IgD-negative memory B cell (primary cell): Measurements from ENCODE around the gene FITM2. TPM values are rescaled to one million over a fixed set of nuclear protein-coding genes. Genes with fewer than 3 reads are reported as not detected.
A peak's percentile ranks its signal among the peaks of the same experiment; 100 is the strongest.
"Not testable (repeated sequence)": the region's sequence is repeated elsewhere in the genome, so short reads cannot be mapped to it uniquely, and the experiment has no call there.

Source experiments
- H3K27ac Mint-ChIP-seq, 3 donors: one replicate each; pipeline ENCODE4 v1.8.0; 2020 to 2022; ENCODE audit warnings: mild to moderate bottlenecking in 3 of 3, mixed read lengths in 3 of 3, moderate library complexity in 1 of 3
- H3K27me3 Mint-ChIP-seq: one replicate; pipeline ENCODE4 v1.8.0; 2021; ENCODE audit warnings: mixed read lengths
- H3K36me3 Mint-ChIP-seq: one replicate; pipeline ENCODE4 v1.8.0; 2020; ENCODE audit warnings: mild to moderate bottlenecking, mixed read lengths
- H3K4me1 Mint-ChIP-seq, 3 donors: one replicate each; pipeline ENCODE4 v1.8.0; 2020 to 2022; ENCODE audit warnings: mixed read lengths in 3 of 3, mild to moderate bottlenecking in 1 of 3
- H3K4me3 Mint-ChIP-seq, 4 donors: one replicate each; pipeline ENCODE4 v1.8.0; 2020 to 2022; ENCODE audit warnings: mild to moderate bottlenecking in 4 of 4, mixed read lengths in 4 of 4, moderate library complexity in 3 of 4
- H3K9me3 Mint-ChIP-seq, 3 donors: one replicate each; pipeline ENCODE4 v1.8.0; 2020 to 2021; ENCODE audit warnings: mixed read lengths in 3 of 3, mild to moderate bottlenecking in 1 of 3
- polyA plus RNA-seq: library from polyadenylated mRNA; unstranded; fragments of 300-500 nt; fragmentation: Illumina TruSeq; gene quantifications from one replicate; pipeline ENCODE4 v1.2.3, GENCODE V29; 2021

The FITM2 gene
- 0.76 TPM for polyA plus RNA-seq

- Mint-ChIP-seq H3K36me3 (peaks cover 3% of the 10 kb centered on the region), H3K4me1 (peaks cover 14 to 18% (median 16%) of the 10 kb centered on the region in 3 donors), H3K27me3 (no peaks in the 10 kb centered on the region), H3K4me3 (peak within 1 kb of the TSS; percentile 92 to 98 (median 96)), H3K27ac (peak within 1 kb of the TSS; percentile 97 to 99 (median 98)), H3K9me3 (no peaks in the 10 kb centered on the region)
Measured at GRCh38 chr20:44310664-44311639, at the start of gene FITM2. Gene FITM2 (minus strand): TSS chr20:44311202. CDS start chr20:44311148, 54 bp downstream.

GRCh38 chr20:44360221-44360620 is 49.2 kb upstream of the FITM2 start:
- H3K36me3 Mint-ChIP-seq, result no peaks in the 10 kb centered on the region

GRCh38 chr20:44358776-44359175 is 47.8 kb upstream of the FITM2 start:
- H3K4me3 Mint-ChIP-seq, result no peak overlapping the region
- H3K27ac Mint-ChIP-seq, result no peak overlapping the region
- H3K9me3 Mint-ChIP-seq, result no peaks in the 10 kb centered on the region
- no peaks in the 10 kb centered on the region for H3K36me3 Mint-ChIP-seq
- H3K27me3 Mint-ChIP-seq, result peaks cover 5% of the 10 kb centered on the region
- H3K4me1 Mint-ChIP-seq, result no peaks in the 10 kb centered on the region

More at GRCh38 chr20:44360221-44360620, 49.2 kb upstream of the FITM2 start:
- no peak overlapping the region for H3K27ac Mint-ChIP-seq
- H3K27me3 Mint-ChIP-seq, result peaks cover 4% of the 10 kb centered on the region
- no peaks in the 10 kb centered on the region for H3K4me1 Mint-ChIP-seq
- H3K4me3 Mint-ChIP-seq, result no peak overlapping the region
- no peaks in the 10 kb centered on the region for H3K9me3 Mint-ChIP-seq

GRCh38 chr20:44357555-44358125 is 46.6 kb upstream of the FITM2 start:
- Mint-ChIP-seq H3K27me3 (peaks cover 4% of the 10 kb centered on the region), H3K27ac (no peak overlapping the region), H3K36me3 (no peaks in the 10 kb centered on the region), H3K4me3 (no peak overlapping the region), H3K9me3 (no peaks in the 10 kb centered on the region), H3K4me1 (no peaks in the 10 kb centered on the region)

- H3K36me3 Mint-ChIP-seq, result no peaks in the 10 kb centered on the region
- no peaks in the 10 kb centered on the region for H3K9me3 Mint-ChIP-seq
- no peak overlapping the region for H3K4me3 Mint-ChIP-seq
- H3K27ac Mint-ChIP-seq, result no peak overlapping the region
- peaks cover 0 to 2% (median 0%) of the 10 kb centered on the region in 3 donors for H3K4me1 Mint-ChIP-seq
- peaks cover 7% of the 10 kb centered on the region for H3K27me3 Mint-ChIP-seq
Measured at GRCh38 chr20:44357020-44357419, 46.0 kb upstream of the FITM2 start.

GRCh38 chr20:44356353-44356723 is 45.3 kb upstream of the FITM2 start:
- H3K36me3 Mint-ChIP-seq, result no peaks in the 10 kb centered on the region
- H3K4me3 Mint-ChIP-seq, result no peak overlapping the region
- H3K9me3 Mint-ChIP-seq, result no peaks in the 10 kb centered on the region
- H3K4me1 Mint-ChIP-seq, result peaks cover 0 to 5% (median 0%) of the 10 kb centered on the region in 3 donors
- no peak overlapping the region for H3K27ac Mint-ChIP-seq
- H3K27me3 Mint-ChIP-seq, result peaks cover 7% of the 10 kb centered on the region

GRCh38 chr20:44355498-44356352 is 44.7 kb upstream of the FITM2 start, which contains the start of gene HNF4A:
Gene HNF4A (plus strand): TSS chr20:44355699. CDS start chr20:44355805, 106 bp downstream.
- Mint-ChIP-seq H3K4me3 (no peak within 1 kb of the TSS), H3K36me3 (no peaks in the 10 kb centered on the region), H3K4me1 (peaks cover 0 to 5% (median 0%) of the 10 kb centered on the region in 3 donors), H3K27me3 (peaks cover 7% of the 10 kb centered on the region), H3K27ac (no peak within 1 kb of the TSS), H3K9me3 (no peaks in the 10 kb centered on the region)

- H3K27ac Mint-ChIP-seq, result no peak overlapping the region
- no peak overlapping the region for H3K4me3 Mint-ChIP-seq
- peaks cover 0 to 5% (median 0%) of the 10 kb centered on the region in 3 donors for H3K4me1 Mint-ChIP-seq
- H3K27me3 Mint-ChIP-seq, result peaks cover 7% of the 10 kb centered on the region
- H3K9me3 Mint-ChIP-seq, result no peaks in the 10 kb centered on the region
- H3K36me3 Mint-ChIP-seq, result no peaks in the 10 kb centered on the region
Measured at GRCh38 chr20:44354979-44355497, 44.0 kb upstream of the FITM2 start.

- Mint-ChIP-seq H3K27me3 (peaks cover 5% of the 10 kb centered on the region), H3K27ac (no peak overlapping the region), H3K4me1 (peaks cover 0 to 5% (median 0%) of the 10 kb centered on the region in 3 donors), H3K4me3 (no peak overlapping the region), H3K36me3 (peaks cover 1% of the 10 kb centered on the region), H3K9me3 (no peaks in the 10 kb centered on the region)
Measured at GRCh38 chr20:44350567-44350966, 39.6 kb upstream of the FITM2 start.

- H3K27ac Mint-ChIP-seq, result no peak overlapping the region
- H3K9me3 Mint-ChIP-seq, result no peaks in the 10 kb centered on the region
- peaks cover 5% of the 10 kb centered on the region for H3K27me3 Mint-ChIP-seq
- H3K36me3 Mint-ChIP-seq, result peaks cover 1% of the 10 kb centered on the region
- peaks cover 0 to 5% (median 0%) of the 10 kb centered on the region in 3 donors for H3K4me1 Mint-ChIP-seq
- H3K4me3 Mint-ChIP-seq, result no peak overlapping the region
Measured at GRCh38 chr20:44349349-44349748, 38.3 kb upstream of the FITM2 start.

GRCh38 chr20:44348168-44348659 is 37.2 kb upstream of the FITM2 start:
- Mint-ChIP-seq H3K9me3 (no peaks in the 10 kb centered on the region), H3K36me3 (peaks cover 1% of the 10 kb centered on the region), H3K4me3 (no peak overlapping the region), H3K4me1 (peaks cover 0 to 5% (median 0%) of the 10 kb centered on the region in 3 donors), H3K27ac (no peak overlapping the region), H3K27me3 (peaks cover 3% of the 10 kb centered on the region)

GRCh38 chr20:44345941-44346340 is 34.9 kb upstream of the FITM2 start:
- not testable (repeated sequence) for H3K4me1 Mint-ChIP-seq, H3K27ac Mint-ChIP-seq, H3K4me3 Mint-ChIP-seq, H3K36me3 Mint-ChIP-seq, H3K27me3 Mint-ChIP-seq, H3K9me3 Mint-ChIP-seq

- Mint-ChIP-seq H3K9me3 (no peaks in the 10 kb centered on the region), H3K36me3 (peaks cover 1% of the 10 kb centered on the region), H3K4me1 (no peaks in the 10 kb centered on the region), H3K27me3 (peaks cover 1% of the 10 kb centered on the region), H3K4me3 (no peak overlapping the region), H3K27ac (peak overlapping the region in 1 of 3 donors; percentile 13)
Measured at GRCh38 chr20:44345147-44345546, 34.1 kb upstream of the FITM2 start.

- H3K27ac Mint-ChIP-seq, result no peak overlapping the region
- peaks cover 1% of the 10 kb centered on the region for H3K36me3 Mint-ChIP-seq
- no peaks in the 10 kb centered on the region for H3K4me1 Mint-ChIP-seq
- no peak overlapping the region for H3K4me3 Mint-ChIP-seq
- H3K9me3 Mint-ChIP-seq, result no peaks in the 10 kb centered on the region
- H3K27me3 Mint-ChIP-seq, result peaks cover 1% of the 10 kb centered on the region
Measured at GRCh38 chr20:44344723-44345122, 33.7 kb upstream of the FITM2 start.
